K562 (cell line): ENCODE measurements around the gene VEGFB. TPM values are rescaled to one million over a fixed set of nuclear protein-coding genes. Genes with fewer than 3 reads are reported as not detected.

Experiments
- ADNP ChIP-seq: fragments of 200-800 bp; sonication (Bioruptor generic); IDR thresholded peaks from 2 replicates; pipeline ENCODE4 v1.6.1; 2016; ENCODE audit warnings: missing genetic modification characterization, missing compliant biosample characterization
- AFF4 ChIP-seq: sonication (generic); formaldehyde crosslinking; IDR thresholded peaks from 2 replicates; pipeline ENCODE4 v1.8.0; 2023; ENCODE audit warnings: mild to moderate bottlenecking, missing genetic modification reagents
- ARID3A ChIP-seq: IDR thresholded peaks from 2 replicates; pipeline ENCODE4 v1.6.1; 2012; ENCODE audit warnings: low read depth, low read length, improper control_type of control experiment, borderline replicate concordance
- CGGBP1 ChIP-seq: fragments of 250-450 bp; sonication (Bioruptor Pico); IDR thresholded peaks from 2 replicates; pipeline ENCODE4 v1.9.0; 2021; ENCODE audit warnings: mild to moderate bottlenecking
- GABPB1 ChIP-seq: sonication (generic); formaldehyde crosslinking; IDR thresholded peaks from 2 replicates; pipeline ENCODE4 v1.8.0; 2022; ENCODE audit warnings: mild to moderate bottlenecking, missing genetic modification reagents
- GTF2A2 ChIP-seq: IDR thresholded peaks from 2 replicates; pipeline ENCODE4 v1.6.1; 2016; ENCODE audit warnings: mild to moderate bottlenecking, missing genetic modification characterization, missing compliant biosample characterization
- KAT7 ChIP-seq: sonication (generic); formaldehyde crosslinking; IDR thresholded peaks from 2 replicates; pipeline ENCODE4 v1.8.0; 2022; ENCODE audit warnings: missing genetic modification reagents, mild to moderate bottlenecking, borderline replicate concordance
- KLF10 ChIP-seq: fragments of 250-450 bp; sonication (Bioruptor Pico); IDR thresholded peaks from 2 replicates; pipeline ENCODE4 v1.6.1; 2021; ENCODE audit warnings: matching md5 sums
- MAFK ChIP-seq: IDR thresholded peaks from 2 replicates; pipeline ENCODE4 v1.6.1; 2011; ENCODE audit warnings: low read length, improper control_type of control experiment
- MCM2 ChIP-seq: fragments of 450-650 bp; IDR thresholded peaks from 2 replicates; pipeline ENCODE4 v1.6.1; 2017; ENCODE audit warnings: low read depth, mild to moderate bottlenecking
- MXD1 ChIP-seq: fragments of 250-450 bp; sonication (Bioruptor Pico); IDR thresholded peaks from 2 replicates; pipeline ENCODE4 v1.8.0; 2021; ENCODE audit warnings: borderline replicate concordance, mild to moderate bottlenecking, moderate library complexity; ENCODE audit not compliant: poor library complexity, severe bottlenecking
- NFE2L1 ChIP-seq: fragments of 450-650 bp; IDR thresholded peaks from 2 replicates; pipeline ENCODE4 v1.6.1; 2016; ENCODE audit warnings: missing genetic modification characterization, low read depth, mild to moderate bottlenecking, missing compliant biosample characterization, moderate library complexity, borderline replicate concordance
- POLR2A ChIP-seq: fragments of 450-650 bp; conservative IDR thresholded peaks from 2 replicates; pipeline ENCODE4 v1.6.1; 2016
- POLR2AphosphoS2 ChIP-seq: IDR thresholded peaks from 2 replicates; pipeline ENCODE4 v1.6.1; 2012; ENCODE audit warnings: low read length, improper control_type of control experiment
- RBFOX2 ChIP-seq: fragments of 200-400 bp; formaldehyde crosslinking; IDR thresholded peaks from 2 replicates; pipeline ENCODE4 v1.6.1; 2017; ENCODE audit warnings: low read depth, mild to moderate bottlenecking, low read length, moderate library complexity
- RBM17 ChIP-seq: fragments of 200-400 bp; formaldehyde crosslinking; IDR thresholded peaks from 2 replicates; pipeline ENCODE4 v1.6.1; 2017; ENCODE audit warnings: low read depth, mild to moderate bottlenecking, low read length, borderline replicate concordance
- RFX7 ChIP-seq: fragments of 250-450 bp; sonication (Bioruptor Pico); IDR thresholded peaks from 2 replicates; pipeline ENCODE4 v1.5.1; 2021; ENCODE audit warnings: mild to moderate bottlenecking
- SIX5 ChIP-seq, 2 experiments: IDR thresholded peaks; 2 replicates each; pipeline ENCODE4 v1.6.1; 2011; ENCODE audit warnings: low read length in 2 of 2, borderline replicate concordance in 1 of 2, low read depth in 1 of 2, mild to moderate bottlenecking in 1 of 2, moderate library complexity in 1 of 2; ENCODE audit not compliant: insufficient read depth in 1 of 2
- SMC3 ChIP-seq: conservative IDR thresholded peaks from 2 replicates; pipeline ENCODE4 v1.6.1; 2011; ENCODE audit warnings: low read depth, low read length, improper control_type of control experiment; ENCODE audit not compliant: insufficient read depth
- SREBF2 ChIP-seq: sonication (generic); formaldehyde crosslinking; IDR thresholded peaks from 2 replicates; pipeline ENCODE4 v1.4.0; 2020; ENCODE audit warnings: mild to moderate bottlenecking, missing genetic modification reagents
- ZNF707 ChIP-seq: fragments of 250-450 bp; sonication (Bioruptor Pico); conservative IDR thresholded peaks from 2 replicates; pipeline ENCODE4 v1.8.0; 2022; ENCODE audit warnings: inconsistent platforms, mild to moderate bottlenecking, moderate library complexity
- ZNF830 ChIP-seq: fragments of 250-450 bp; sonication (Bioruptor Pico); IDR thresholded peaks from 2 replicates; pipeline ENCODE4 v1.5.0; 2021; ENCODE audit warnings: mild to moderate bottlenecking
- polyA plus RNA-seq, 8 experiments: library from polyadenylated mRNA; depleted of rRNA in 4 of 8; stranded (reverse) in 5 of 8; unstranded in 3 of 8; fragments of >200 nt; fragmentation: Nextera tagmentation in 2 of 8; fragmentation: Illumina TruSeq in 1 of 8; extraction: Ambion mirVana in 2 of 8; extraction: Trizol in 1 of 8; gene quantifications; 2 replicates each; pipeline versions ENCODE4 v1.2.1 to v1.2.3, GENCODE V29; 2011 to 2014; ENCODE audit warnings: inconsistent platforms in 1 of 8, missing spikeins in 1 of 8
- total RNA-seq, 7 experiments: library from RNA; depleted of rRNA in 6 of 7; stranded (reverse); fragments of >200 nt in 6 of 7; fragmentation: Illumina TruSeq in 2 of 7; extraction: Trizol in 2 of 7; gene quantifications; 2 replicates each; pipeline versions ENCODE4 v1.2.1 to v1.2.3, GENCODE V29; 2011 to 2021; ENCODE audit warnings: low replicate concordance in 1 of 7

The VEGFB gene
- total and polyA plus RNA-seq, 9 of the 15 experiments (the other 6 are each of a cell fraction or from before 2014, with no cell fraction given), result 11.0 to 83.4 (median 25.7) TPM

GRCh38 chr11:64269540-64270220 is 35.3 kb downstream of the VEGFB start (continued):
- TF ChIP-seq AFF4 (CRISPR knock-in tag) (peak; percentile 91; the same call in 1 of the 2 replicates), POLR2AphosphoS2 (peak; percentile 97), ADNP (no peak), MCM2 (no peak), ZNF707 (CRISPR knock-in tag) (no peak), RFX7 (CRISPR knock-in tag) (no peak), RBM17 (no peak), POLR2A (peak; percentile 77), KLF10 (no peak), KAT7 (peak; percentile 70; the same call in 1 of the 2 replicates), SREBF2 (CRISPR knock-in tag) (no peak), ZNF830 (CRISPR knock-in tag) (peak; percentile 93; the same call in 1 of the 2 replicates), CGGBP1 (CRISPR knock-in tag) (0 out of 2 replicates have a peak, but pooled peaks have one; percentile 67), NFE2L1 (tag) (no peak), SMC3 (no peak), MAFK (peak; percentile 48), GTF2A2 (tag) (no peak), GABPB1 (CRISPR knock-in tag) (peak; percentile 99), RBFOX2 (peak; percentile 97), ARID3A (peak; percentile 49; the same call in 1 of the 2 replicates), SIX5 (IDR thresholded peaks at IDR 0.05; ENCODE audit: borderline replicate concordance in 1 of 2, insufficient read depth in 1 of 2, low read depth in 1 of 2, low read length in 2 of 2) (peak; percentile 92 to 95), MXD1 (CRISPR knock-in tag) (no peak)
